CD4-positive, alpha-beta memory T cell (primary cell): Measurements from ENCODE around the gene HSPA1B. TPM values are rescaled to one million over a fixed set of nuclear protein-coding genes. Genes with fewer than 3 reads are reported as not detected.
"Not testable (repeated sequence)": the region's sequence is repeated elsewhere in the genome, so short reads cannot be mapped to it uniquely, and the experiment has no call there.

Experiments used
- CTCF ChIA-PET: fragments of 350-600 bp; sonication (Branson Sonifier 250); formaldehyde crosslinking; loops from one replicate; lab custom pipeline; 2021; ENCODE audit warnings: inconsistent platforms; ENCODE audit not compliant: partially characterized antibody; lab: Charles Lee
- POLR2A ChIA-PET: fragments of 350-600 bp; sonication (Branson Sonifier 250); formaldehyde crosslinking; loops from one replicate; lab custom pipeline; 2021; ENCODE audit not compliant: partially characterized antibody; lab: Charles Lee
- DNase-seq, 5 donors: peaks; one replicate each; pipeline versions ENCODE4 v3.0.0 to v3.0.0-alpha.2; 2020 to 2022; ENCODE audit warnings: mixed read lengths in 1 of 5
- H3K27ac ChIP-seq: one replicate; pipeline ENCODE4 v1.7.0; 2013; ENCODE audit warnings: low read depth, low read length
- H3K27me3 ChIP-seq: 2 replicates; pipeline ENCODE4 v1.7.0; 2013; ENCODE audit warnings: mild to moderate bottlenecking, low read length, moderate library complexity; ENCODE audit not compliant: insufficient read depth
- H3K36me3 ChIP-seq: 2 replicates; pipeline ENCODE4 v1.7.0; 2013; ENCODE audit warnings: mild to moderate bottlenecking, low read length, moderate library complexity; ENCODE audit not compliant: insufficient read depth
- H3K4me1 ChIP-seq: 2 replicates; pipeline ENCODE4 v1.7.0; 2013; ENCODE audit warnings: mild to moderate bottlenecking, low read length, moderate library complexity; ENCODE audit not compliant: insufficient read depth
- H3K4me3 ChIP-seq, 2 donors: one replicate each; pipeline ENCODE4 v1.7.0; 2013; ENCODE audit warnings: low read length in 2 of 2, mild to moderate bottlenecking in 1 of 2
- H3K9me3 ChIP-seq, 2 donors: one replicate each; pipeline ENCODE4 v1.7.0; 2013; ENCODE audit warnings: low read length in 2 of 2, control low read depth in 1 of 2; ENCODE audit not compliant: control insufficient read depth in 1 of 2
- H3K27ac Mint-ChIP-seq, 7 donors: one replicate each; pipeline ENCODE4 v1.8.0; 2020 to 2021; ENCODE audit warnings: mixed read lengths in 7 of 7, mild to moderate bottlenecking in 6 of 7, inconsistent platforms in 3 of 7, moderate library complexity in 3 of 7
- H3K27me3 Mint-ChIP-seq, 2 donors: one replicate each; pipeline ENCODE4 v1.8.0; 2020 to 2021; ENCODE audit warnings: mixed read lengths in 2 of 2
- H3K36me3 Mint-ChIP-seq, 2 donors: one replicate each; pipeline ENCODE4 v1.8.0; 2020 to 2021; ENCODE audit warnings: mixed read lengths in 2 of 2, inconsistent platforms in 1 of 2, mild to moderate bottlenecking in 1 of 2
- H3K4me1 Mint-ChIP-seq, 4 donors: one replicate each; pipeline ENCODE4 v1.8.0; 2020 to 2021; ENCODE audit warnings: mixed read lengths in 4 of 4, mild to moderate bottlenecking in 1 of 4
- H3K4me3 Mint-ChIP-seq, 8 donors: one replicate each; pipeline ENCODE4 v1.8.0; 2020 to 2021; ENCODE audit warnings: mixed read lengths in 8 of 8, mild to moderate bottlenecking in 7 of 8, moderate library complexity in 6 of 8, inconsistent platforms in 3 of 8
- H3K9me3 Mint-ChIP-seq, 8 donors: one replicate each; pipeline ENCODE4 v1.8.0; 2020 to 2021; ENCODE audit warnings: mixed read lengths in 8 of 8, mild to moderate bottlenecking in 5 of 8, inconsistent platforms in 3 of 8, moderate library complexity in 1 of 8
- intact Hi-C: fragments of 100-400 bp; cut with micrococcal nuclease; formaldehyde crosslinking; loops from one replicate; pipeline ENCODE4 v1.15.1; 2023
- polyA plus RNA-seq, 2 donors: library from polyadenylated mRNA; unstranded; fragments of 300-500 nt; fragmentation: Illumina TruSeq; gene quantifications; one replicate each; pipeline ENCODE4 v1.2.3, GENCODE V29; 2021
- total RNA-seq, 2 experiments: library from RNA; stranded (reverse); gene quantifications; one replicate each; pipeline ENCODE4 v1.2.3, GENCODE V29; 2021

Gene HSPA1B
- total and polyA plus RNA-seq, 4 experiments from 2014 or later, result 1.9 to 60.8 (median 31.7) TPM

DNA sequence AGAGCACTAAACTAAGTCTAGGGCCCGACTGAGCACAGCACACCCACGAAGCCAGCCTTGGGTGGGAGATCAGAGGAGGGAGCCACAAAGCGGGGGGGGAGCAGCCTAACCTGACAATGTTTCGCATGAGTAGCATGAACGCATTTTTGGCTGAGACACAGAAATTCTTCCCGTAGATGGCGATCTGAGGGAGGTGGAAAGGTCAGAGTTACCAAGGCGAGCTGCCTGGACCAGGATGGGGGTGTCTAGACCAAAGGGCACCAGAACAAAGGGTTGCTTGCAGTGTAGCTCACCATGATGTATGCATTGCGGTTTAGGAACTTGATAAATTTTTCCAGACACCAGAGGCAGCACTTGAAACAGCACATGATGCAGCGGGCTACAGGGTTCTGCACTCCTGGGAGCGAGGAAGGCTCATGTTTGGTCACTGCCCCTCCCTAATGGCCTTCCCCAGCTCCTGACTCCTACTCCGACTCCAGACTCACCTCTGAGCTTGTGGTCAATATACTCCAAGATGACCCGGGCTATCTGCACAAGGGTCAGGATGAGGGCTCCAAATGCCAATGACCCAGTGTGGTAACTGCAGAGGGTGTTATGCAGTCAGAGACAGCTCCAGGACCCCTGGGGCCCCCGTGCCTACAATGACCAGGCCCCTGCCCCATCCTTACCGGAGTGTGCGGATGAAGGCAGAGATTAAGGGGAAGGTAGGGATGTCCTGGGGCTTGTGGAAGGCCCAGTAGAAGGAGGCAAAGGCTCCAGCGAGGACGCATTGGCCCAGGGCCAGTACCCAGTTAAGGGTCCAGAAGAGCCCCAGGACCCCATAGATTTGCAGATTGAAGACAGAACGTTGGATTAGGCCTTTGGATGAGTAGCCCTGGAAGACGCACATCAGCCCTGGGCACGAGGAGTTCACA is 37.9 kb downstream of the HSPA1B start:
- H3K27ac Mint-ChIP-seq, result no peak overlapping the region
- peak overlapping the region in 1 of 8 donors; percentile 51 for H3K4me3 Mint-ChIP-seq
- Histone ChIP-seq H3K4me1 (peaks cover 16% of the 10 kb centered on the region), H3K27ac (no peak overlapping the region), H3K9me3 (no peaks in the 10 kb centered on the region), H3K36me3 (no peaks in the 10 kb centered on the region), H3K4me3 (no peak overlapping the region), H3K27me3 (no peaks in the 10 kb centered on the region)
- DNase-seq, result no peak
- intact Hi-C loops, result no loop called here
- peaks cover 0 to 2% of the 10 kb centered on the region in 2 donors for H3K27me3 Mint-ChIP-seq
- POLR2A ChIA-PET, result interaction anchor here (3.4 kb wide), 1 partner anchor 213 kb away, joined by 24 read pairs; the partner anchor contains the start of gene BAG6
- CTCF ChIA-PET, result interaction anchor here (1.6 kb wide), 1 partner anchor 24 kb away, joined by 6 read pairs; no protein-coding TSS in a partner anchor
- H3K36me3 Mint-ChIP-seq, result peaks cover 0 to 16% of the 10 kb centered on the region in 2 donors
- H3K9me3 Mint-ChIP-seq, result peaks cover 0 to 2% (median 0%) of the 10 kb centered on the region in 8 donors
- peaks cover 14 to 33% (median 23%) of the 10 kb centered on the region in 4 donors for H3K4me1 Mint-ChIP-seq

- H3K27me3 Mint-ChIP-seq, H3K36me3 Mint-ChIP-seq, H3K4me1 Mint-ChIP-seq, H3K27me3 ChIP-seq, POLR2A ChIA-PET, H3K4me3 ChIP-seq, H3K4me1 ChIP-seq, H3K27ac ChIP-seq, H3K4me3 Mint-ChIP-seq, H3K9me3 ChIP-seq, intact Hi-C loops, H3K9me3 Mint-ChIP-seq, DNase-seq, H3K36me3 ChIP-seq: not testable (repeated sequence)
- H3K27ac Mint-ChIP-seq, result peak overlapping the region in 1 of 7 donors; percentile 70
- CTCF ChIA-PET, result interaction anchor here (1.4 kb wide), 1 partner anchor 34 kb away, joined by 3 read pairs; no protein-coding TSS in a partner anchor
Measured at GRCh38 chr6:31868658-31868971, 41.1 kb downstream of the HSPA1B start.

- ChIA-PET CTCF (interaction anchor here (1.4 kb wide), 1 partner anchor 35 kb away, joined by 3 read pairs; no protein-coding TSS in a partner anchor), POLR2A (no interaction called here)
- no peak overlapping the region for H3K27ac ChIP-seq
Measured at GRCh38 chr6:31869343-31869742, 41.8 kb downstream of the HSPA1B start.

DNA sequence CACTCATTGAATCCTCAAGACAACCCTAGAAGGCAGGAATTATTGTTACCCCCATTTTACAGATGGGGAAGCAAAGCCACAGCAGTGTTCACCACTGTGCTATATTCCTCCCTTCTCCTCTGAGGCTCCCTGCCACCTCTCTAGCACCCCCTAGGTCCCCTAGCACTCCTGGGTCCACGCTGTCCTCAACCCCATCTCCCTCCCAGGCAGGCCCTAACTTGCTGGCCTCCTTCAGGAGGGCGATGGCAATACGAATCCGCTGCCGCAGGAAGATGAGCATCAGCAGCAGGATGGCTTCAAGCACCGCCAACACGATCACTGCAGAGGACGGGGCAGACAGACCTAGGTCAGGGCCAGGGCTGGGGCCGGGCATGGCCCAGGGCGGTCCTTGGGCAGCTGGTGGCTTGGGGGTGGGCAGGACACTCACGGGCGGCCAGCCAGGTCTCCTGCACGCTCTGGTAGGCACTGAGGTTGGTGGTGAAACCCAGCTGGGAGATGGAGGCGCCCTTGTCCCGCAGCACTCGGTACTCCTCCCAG is 42.9 kb downstream of the HSPA1B start:
- CTCF ChIA-PET, result no interaction called here
- Histone ChIP-seq H3K4me1 (no peaks in the 10 kb centered on the region), H3K4me3 (no peak overlapping the region), H3K36me3 (no peaks in the 10 kb centered on the region), H3K9me3 (no peaks in the 10 kb centered on the region), H3K27me3 (no peaks in the 10 kb centered on the region), H3K27ac (no peak overlapping the region)
- Mint-ChIP-seq H3K36me3 (no peaks in the 10 kb centered on the region), H3K4me1 (peaks cover 0 to 6% (median 3%) of the 10 kb centered on the region in 4 donors), H3K27me3 (peaks cover 0 to 3% of the 10 kb centered on the region in 2 donors), H3K9me3 (no peaks in the 10 kb centered on the region), H3K27ac (no peak overlapping the region), H3K4me3 (no peak overlapping the region)
- intact Hi-C loops, result no loop called here
- POLR2A ChIA-PET, result no interaction called here
- DNase-seq, result no peak

More at GRCh38 chr6:31869343-31869742, 41.8 kb downstream of the HSPA1B start:
- Mint-ChIP-seq H3K27ac (no peak overlapping the region), H3K27me3 (peaks cover 0 to 3% of the 10 kb centered on the region in 2 donors), H3K36me3 (no peaks in the 10 kb centered on the region), H3K4me1 (peaks cover 1 to 8% (median 4%) of the 10 kb centered on the region in 4 donors), H3K4me3 (no peak overlapping the region), H3K9me3 (peaks cover 0 to 2% (median 0%) of the 10 kb centered on the region in 8 donors)
- Histone ChIP-seq H3K27me3 (no peaks in the 10 kb centered on the region), H3K9me3 (no peaks in the 10 kb centered on the region), H3K4me3 (no peak overlapping the region), H3K4me1 (no peaks in the 10 kb centered on the region), H3K36me3 (no peaks in the 10 kb centered on the region)
- intact Hi-C loops, result no loop called here
- no peak for DNase-seq

DNA sequence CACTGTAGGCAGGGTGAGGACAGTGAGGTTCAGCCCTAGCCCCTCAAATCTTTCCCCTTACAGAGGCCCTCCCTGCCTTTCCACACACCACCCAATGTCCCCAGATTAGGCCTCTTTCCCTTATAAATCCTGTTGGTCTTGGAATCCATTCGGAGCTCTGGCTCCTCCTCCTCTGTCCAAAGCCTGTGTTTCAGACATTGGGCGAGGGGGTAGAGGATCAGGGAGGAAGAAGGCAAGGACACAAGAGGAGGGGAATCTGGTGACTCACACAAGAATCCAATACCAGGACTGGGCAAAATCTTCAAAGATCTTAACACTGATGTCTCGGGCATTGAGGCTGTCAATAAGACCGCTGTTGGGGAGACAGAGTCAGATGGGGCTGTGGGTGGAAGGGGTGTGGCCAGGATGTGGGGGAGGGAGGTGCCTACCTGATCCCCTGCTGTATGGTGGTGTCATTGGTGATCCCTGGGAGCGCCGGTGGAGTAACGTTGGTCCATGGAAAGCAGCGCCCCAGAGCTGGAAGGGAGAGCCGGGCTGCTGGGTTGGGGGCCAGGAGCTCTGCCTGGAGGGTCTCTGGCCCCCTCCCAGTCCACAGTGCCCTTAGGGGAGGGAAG is 43.6 kb downstream of the HSPA1B start:
- ChIA-PET CTCF (interaction anchor here (1.1 kb wide), 1 partner anchor 18 kb away, joined by 3 read pairs; no protein-coding TSS in a partner anchor), POLR2A (interaction anchor here (0.5 kb wide), 1 partner anchor 321 kb away, joined by 5 read pairs; no protein-coding TSS in a partner anchor)
- no peaks in the 10 kb centered on the region for H3K9me3 ChIP-seq
- no peaks in the 10 kb centered on the region for H3K27me3 ChIP-seq
- no peak for DNase-seq
- Mint-ChIP-seq H3K27me3 (peaks cover 0 to 3% of the 10 kb centered on the region in 2 donors), H3K27ac (peak overlapping the region in 2 of 7 donors; percentile 22 to 47), H3K4me1 (peaks cover 0 to 6% (median 6%) of the 10 kb centered on the region in 4 donors), H3K9me3 (no peaks in the 10 kb centered on the region), H3K36me3 (no peaks in the 10 kb centered on the region), H3K4me3 (no peak overlapping the region)
- intact Hi-C loops, result no loop called here
- H3K27ac ChIP-seq, result no peak overlapping the region
- H3K4me1 ChIP-seq, result no peaks in the 10 kb centered on the region
- H3K36me3 ChIP-seq, result no peaks in the 10 kb centered on the region
- H3K4me3 ChIP-seq, result no peak overlapping the region

- Histone ChIP-seq H3K4me3 (no peak overlapping the region), H3K36me3 (no peaks in the 10 kb centered on the region), H3K4me1 (no peaks in the 10 kb centered on the region), H3K27me3 (no peaks in the 10 kb centered on the region), H3K27ac (no peak overlapping the region), H3K9me3 (no peaks in the 10 kb centered on the region)
- no peak for DNase-seq
- Mint-ChIP-seq H3K9me3 (no peaks in the 10 kb centered on the region), H3K36me3 (no peaks in the 10 kb centered on the region), H3K27me3 (peaks cover 0 to 3% of the 10 kb centered on the region in 2 donors), H3K4me1 (peaks cover 0 to 6% (median 6%) of the 10 kb centered on the region in 4 donors), H3K4me3 (no peak overlapping the region), H3K27ac (peak overlapping the region in 4 of 7 donors; percentile 7 to 85 (median 56))
- CTCF ChIA-PET, result interaction anchor here (3.2 kb wide), 1 partner anchor 14 kb away, joined by 18 read pairs; no protein-coding TSS in a partner anchor
- POLR2A ChIA-PET, result interaction anchor here (1.1 kb wide), 1 partner anchor 181 kb away, joined by 5 read pairs; no protein-coding TSS in a partner anchor
- intact Hi-C loops, result no loop called here
Measured at GRCh38 chr6:31874084-31874670, 46.6 kb downstream of the HSPA1B start.
